ENCODE measurements around the gene RANBP17. TPM values are rescaled to one million over a fixed set of nuclear protein-coding genes. Genes with fewer than 3 reads are reported as not detected.

The RANBP17 gene
- total RNA-seq, 4 donors from 2014 or later = 0.61 to 9.3 (median 1.9) TPM

- DNase-seq = no peak
- H3K27ac ChIP-seq = no peak overlapping the region
- peaks cover 67 to 100% (median 87%) of the 10 kb centered on the region in 4 donors for H3K27me3 ChIP-seq
- no peak for TF ChIP-seq POLR2A (IDR thresholded peaks at IDR 0.05)
- TF ChIP-seq CTCF (IDR thresholded peaks at IDR 0.05) = no peak
- H3K9me3 ChIP-seq = no peaks in the 10 kb centered on the region
- intact Hi-C loops (cut with DNase I) = no loop called here
- WGBS, 2 donors = 1 to 12% methylated on average over 10 to 13 of the region's 74 CpGs
- peaks cover 41 to 86% (median 44%) of the 10 kb centered on the region in 3 donors for H3K4me1 ChIP-seq
- H3K4me3 ChIP-seq = peak overlapping the region in 2 of 4 donors; percentile 29 to 45
- no peaks in the 10 kb centered on the region for H3K36me3 ChIP-seq
Observed at GRCh38 chr5:171311322-171312077, 449.7 kb downstream of the RANBP17 start.

- Histone ChIP-seq H3K27ac (no peak overlapping the region), H3K4me3 (peak overlapping the region in 2 of 4 donors; percentile 29 to 45), H3K27me3 (peaks cover 72 to 100% (median 90%) of the 10 kb centered on the region in 4 donors), H3K36me3 (no peaks in the 10 kb centered on the region), H3K9me3 (no peaks in the 10 kb centered on the region), H3K4me1 (peaks cover 43 to 92% (median 46%) of the 10 kb centered on the region in 3 donors)
- TF ChIP-seq CTCF (IDR thresholded peaks at IDR 0.05) (no peak), POLR2A (IDR thresholded peaks at IDR 0.05) (no peak)
- 6 to 7% methylated on average over 16 to 35 of the region's 74 CpGs for WGBS, 2 donors
- no peak for DNase-seq
- intact Hi-C loops (cut with DNase I) = no loop called here
Observed at GRCh38 chr5:171312129-171312974, 450.5 kb downstream of the RANBP17 start.

GRCh38 chr5:171313481-171314206 is 451.8 kb downstream of the RANBP17 start:
- no peak for DNase-seq
- 17 to 19% methylated on average over 23 to 24 of the region's 37 CpGs for WGBS, 2 donors
- H3K4me3 ChIP-seq = no peak overlapping the region
- H3K27me3 ChIP-seq = peaks cover 63 to 100% (median 91%) of the 10 kb centered on the region in 4 donors
- intact Hi-C loops (cut with DNase I) = no loop called here
- no peak overlapping the region for H3K27ac ChIP-seq
- TF ChIP-seq POLR2A (IDR thresholded peaks at IDR 0.05) = no peak
- TF ChIP-seq CTCF (IDR thresholded peaks at IDR 0.05) = no peak
- H3K9me3 ChIP-seq = no peaks in the 10 kb centered on the region
- peaks cover 43 to 85% (median 46%) of the 10 kb centered on the region in 3 donors for H3K4me1 ChIP-seq
- H3K36me3 ChIP-seq = no peaks in the 10 kb centered on the region

- DNase-seq = no peak
- Histone ChIP-seq H3K27ac (no peak overlapping the region), H3K36me3 (no peaks in the 10 kb centered on the region), H3K4me3 (peak overlapping the region in 2 of 4 donors; percentile 13 to 49), H3K27me3 (peaks cover 51 to 100% (median 82%) of the 10 kb centered on the region in 4 donors), H3K4me1 (peaks cover 40 to 72% (median 42%) of the 10 kb centered on the region in 3 donors), H3K9me3 (no peaks in the 10 kb centered on the region)
- intact Hi-C loops (cut with DNase I) = no loop called here
- WGBS, 2 donors = 0 to 15% methylated on average over 2 to 16 of the region's 53 CpGs
- TF ChIP-seq CTCF (IDR thresholded peaks at IDR 0.05) = no peak
- no peak for TF ChIP-seq POLR2A (IDR thresholded peaks at IDR 0.05)
Observed at GRCh38 chr5:171314728-171315385, 453.0 kb downstream of the RANBP17 start.
